Muscle of arm (tissue), 12 donors: ENCODE data around the gene UMODL1. TPM values are rescaled to one million over a fixed set of nuclear protein-coding genes. Genes with fewer than 3 reads are reported as not detected.

ENCODE experiments used
- DNase-seq: peaks from one replicate; pipeline ENCODE4 v3.0.0-alpha.2; 2013
- polyA plus RNA-seq, 12 donors: library from polyadenylated mRNA; unstranded; fragments of 120-200 nt; gene quantifications; one replicate each; pipeline ENCODE4 v1.2.1, GENCODE V29; 2013; ENCODE audit not compliant: insufficient read length in 12 of 12

Gene UMODL1
- polyA plus RNA-seq, 12 donors, result 0.12 TPM; not detected in 11

DNA sequence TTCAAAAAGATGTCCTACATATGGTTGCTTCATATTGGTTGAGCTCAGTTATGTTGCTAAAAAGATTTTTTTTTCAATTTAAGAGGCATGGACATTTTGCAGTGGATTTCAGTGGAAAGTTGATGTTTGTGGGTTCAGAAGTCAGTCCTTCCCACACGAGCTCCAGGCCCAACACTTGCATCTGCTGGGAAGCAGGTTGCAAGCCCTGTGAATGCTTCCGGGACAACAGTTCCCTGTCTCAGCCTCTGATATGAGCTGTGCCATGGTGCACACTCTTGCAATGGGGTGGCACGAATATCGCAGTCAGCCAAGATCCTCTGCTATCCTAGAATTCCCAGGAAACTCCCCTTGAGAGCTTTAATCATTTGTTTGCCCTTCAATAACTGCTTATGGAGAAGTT is 117.5 kb downstream of the UMODL1 start:
- DNase-seq, result no peak

DNA sequence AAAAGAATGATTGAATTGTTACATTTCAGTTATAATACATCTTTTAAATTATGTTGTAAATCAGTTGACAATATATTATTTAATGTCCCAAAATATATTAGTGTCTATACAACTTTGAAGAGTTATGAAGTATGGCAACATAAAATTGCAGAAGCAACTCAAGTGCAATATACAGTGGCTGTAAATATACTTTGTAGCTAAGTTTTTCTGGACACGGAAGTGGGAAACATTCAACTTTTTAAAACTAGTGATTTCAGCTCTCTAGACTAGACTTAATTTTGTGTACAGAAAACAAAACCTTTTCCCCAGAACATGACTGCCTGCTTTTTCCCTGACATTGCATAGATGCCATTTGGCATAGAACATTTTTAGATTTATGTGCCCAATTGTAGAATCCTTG is 118.3 kb downstream of the UMODL1 start:
- no peak for DNase-seq

DNA sequence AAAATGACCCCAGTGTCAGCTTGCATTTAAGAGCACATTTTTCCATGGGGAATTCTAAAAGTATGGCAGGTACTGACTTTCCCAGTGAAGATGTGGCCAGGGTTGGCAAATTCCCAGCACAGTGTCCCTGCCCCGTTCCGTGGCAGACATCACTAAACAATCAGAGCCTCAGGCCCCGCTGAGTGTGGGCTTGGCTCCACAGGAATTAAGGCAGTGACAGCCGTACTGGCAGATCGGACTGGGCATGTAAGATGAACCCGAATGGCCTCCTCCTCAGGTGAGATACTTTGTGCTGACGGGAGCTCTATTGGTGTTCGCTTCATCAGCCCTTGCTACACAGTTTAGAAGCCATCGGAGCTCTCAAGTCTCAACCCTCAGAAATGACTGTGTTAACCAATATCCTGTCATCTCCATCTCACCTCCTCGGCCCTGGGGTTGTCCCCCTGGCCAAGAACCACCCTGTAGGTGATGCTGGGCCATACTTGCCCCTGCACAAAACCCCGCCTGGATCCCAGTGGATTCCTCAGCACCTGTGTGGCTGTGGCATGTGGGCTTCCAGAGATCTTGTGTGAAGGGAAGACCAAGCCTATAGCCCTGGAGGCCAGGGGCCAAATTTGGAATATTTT is 118.9 kb downstream of the UMODL1 start:
- no peak for DNase-seq

DNA sequence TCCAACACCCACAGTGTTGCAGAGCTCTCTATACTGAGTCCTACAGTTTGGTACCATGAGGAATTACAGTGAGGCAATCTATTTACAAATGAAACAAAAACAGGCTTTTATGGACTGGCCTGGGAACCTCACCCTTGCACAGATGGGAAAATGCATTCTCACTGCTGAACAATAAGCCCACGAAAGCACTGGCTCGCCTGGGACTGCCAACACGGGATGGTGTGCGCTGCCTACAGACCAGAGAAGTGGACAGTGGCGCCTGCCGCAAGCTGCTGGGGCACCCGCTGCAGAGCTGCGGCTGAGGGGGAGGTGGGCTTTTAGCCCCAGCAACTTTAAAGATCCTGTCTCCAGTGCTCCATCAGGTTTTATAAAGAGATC is 119.4 kb downstream of the UMODL1 start:
- no peak for DNase-seq

DNA sequence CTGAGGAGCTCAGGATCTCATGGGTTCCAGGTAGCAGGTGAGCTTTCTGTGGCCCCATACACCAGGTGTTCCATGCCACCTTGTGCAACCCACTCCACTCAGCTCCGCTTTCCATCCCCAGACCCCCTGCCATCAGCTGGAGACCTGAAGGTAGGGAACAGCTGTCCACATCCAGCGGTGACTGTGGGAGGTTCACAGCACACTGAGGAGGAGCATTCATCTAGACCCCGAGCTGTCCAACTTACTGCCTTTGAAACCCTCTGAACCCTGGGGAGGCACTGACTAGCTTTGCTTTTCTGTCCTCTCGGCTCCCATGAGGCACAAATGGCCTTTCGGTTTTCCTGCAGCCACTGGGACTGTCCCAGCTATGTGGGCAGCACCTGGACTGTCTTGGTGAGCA is 119.9 kb downstream of the UMODL1 start:
- DNase-seq, result no peak

DNA sequence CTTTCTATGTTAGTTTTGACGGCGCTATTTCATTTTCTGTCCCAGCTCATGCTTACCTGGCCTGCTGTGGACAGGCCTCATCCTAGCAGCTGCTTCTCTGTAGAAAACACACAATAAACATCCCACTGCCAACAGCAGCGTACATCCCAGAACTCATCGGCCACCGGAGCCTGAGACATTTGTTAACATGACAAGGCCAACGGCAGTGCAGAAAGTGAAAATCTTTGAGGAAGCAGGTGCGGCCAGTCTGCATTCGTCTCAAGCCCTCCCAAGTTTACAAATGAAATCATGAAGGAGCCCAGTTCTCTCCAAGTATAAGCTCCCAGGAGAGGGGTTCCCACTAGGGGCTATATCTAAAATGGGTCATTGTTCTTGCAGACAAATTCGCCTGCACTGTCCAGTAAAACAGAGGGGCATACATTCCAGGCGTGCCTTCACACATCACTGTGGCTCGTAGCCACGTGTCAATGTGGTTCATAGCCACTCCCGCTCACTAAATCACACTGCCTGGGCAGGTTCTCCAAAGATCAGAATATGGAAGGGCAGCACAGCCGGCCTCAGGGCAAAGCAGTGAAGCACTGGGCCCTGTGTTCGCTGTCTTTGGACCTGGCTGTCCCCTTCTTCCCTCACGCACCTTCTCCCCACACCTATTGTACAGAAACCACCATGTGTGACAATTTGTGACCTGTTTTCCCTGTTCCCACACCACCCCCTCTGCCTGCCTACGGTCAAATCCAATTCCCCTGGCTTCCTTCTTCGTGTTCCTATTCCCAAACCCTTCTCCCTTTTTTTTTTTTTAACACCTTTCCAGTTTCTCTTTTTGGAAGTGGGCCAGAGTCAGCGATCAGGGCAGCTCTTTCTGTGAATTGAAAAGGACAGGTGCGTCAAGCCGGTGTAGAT is 120.8 kb downstream of the UMODL1 start:
- DNase-seq, result no peak

Other genes starting within 250 kb of the UMODL1 start
- 1 to 10 TPM in 11 of 12 donors, not detected in 1; 3.7 to 5.8 (median 4.5) TPM for gene PRDM15, start 192.0 kb upstream of the UMODL1 start, polyA plus RNA-seq
- 10 to 100 TPM in 3 of 12 donors, 1 to 10 TPM in 8, not detected in 1; 5.9 to 16.9 (median 9.1) TPM for gene C2CD2, start 117.3 kb upstream of the UMODL1 start, polyA plus RNA-seq
- 10 to 100 TPM in 1 of 12 donors, 1 to 10 TPM in 10, not detected in 1; 4.5 to 10.4 (median 6.6) TPM for gene ZBTB21, start 61.0 kb upstream of the UMODL1 start, polyA plus RNA-seq
- gene ABCG1, start 147.8 kb downstream of the UMODL1 start, polyA plus RNA-seq, result 1 to 10 TPM in 11 of 12 donors, not detected in 1; 4.5 to 9.3 (median 6.8) TPM
- gene TFF3, start 244.1 kb downstream of the UMODL1 start, polyA plus RNA-seq, result 100 to 1,000 TPM in 1 of 12 donors, 1 to 10 TPM in 8, under 1 TPM in 2, not detected in 1; 0.75 to 218 (median 1.4) TPM